Measurements from ENCODE around the gene DGLUCY. TPM values are rescaled to one million over a fixed set of nuclear protein-coding genes. Genes with fewer than 3 reads are reported as not detected.
"Not testable (repeated sequence)": the region's sequence is repeated elsewhere in the genome, so short reads cannot be mapped to it uniquely, and the experiment has no call there.

DGLUCY gene
- total RNA-seq, 1 donor from 2014 or later = 20.1 TPM

DNA sequence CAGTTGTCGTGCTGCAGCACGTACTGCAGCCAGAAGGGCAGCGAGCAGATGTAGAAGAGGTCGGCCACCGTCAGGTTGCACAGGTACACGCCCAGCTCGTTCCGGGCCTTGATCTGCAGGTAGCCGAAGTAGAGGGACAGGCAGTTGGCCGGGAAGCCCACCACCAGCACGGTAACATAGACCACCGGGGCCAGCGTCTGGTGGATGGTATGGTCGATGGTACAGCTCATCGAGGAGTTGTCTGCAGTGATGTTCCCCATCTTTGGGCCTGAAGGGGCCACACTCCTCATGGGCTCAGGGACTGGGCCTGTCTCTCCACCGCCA is 120.9 kb downstream of the DGLUCY start:
- no peak for DNase-seq

DNA sequence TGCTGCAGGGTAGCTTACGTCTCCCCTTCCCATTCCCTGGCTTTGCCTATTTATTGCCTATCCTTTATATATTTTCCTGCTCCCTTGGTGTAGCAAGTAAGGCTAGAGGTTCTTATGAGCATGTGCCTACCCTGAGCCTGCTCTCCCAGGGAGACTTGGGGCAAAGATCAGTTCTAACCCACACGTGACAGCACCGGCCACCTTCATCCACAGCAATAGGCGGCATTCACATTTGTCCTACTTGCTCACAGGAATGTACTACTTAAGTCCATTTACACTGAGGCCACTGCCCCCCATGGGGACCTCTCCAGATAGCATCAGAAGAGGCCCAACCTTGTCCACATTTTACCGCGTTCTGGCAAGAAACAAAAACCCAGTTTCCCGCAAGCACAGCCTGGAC is 122.0 kb downstream of the DGLUCY start:
- DNase-seq = no peak

DNA sequence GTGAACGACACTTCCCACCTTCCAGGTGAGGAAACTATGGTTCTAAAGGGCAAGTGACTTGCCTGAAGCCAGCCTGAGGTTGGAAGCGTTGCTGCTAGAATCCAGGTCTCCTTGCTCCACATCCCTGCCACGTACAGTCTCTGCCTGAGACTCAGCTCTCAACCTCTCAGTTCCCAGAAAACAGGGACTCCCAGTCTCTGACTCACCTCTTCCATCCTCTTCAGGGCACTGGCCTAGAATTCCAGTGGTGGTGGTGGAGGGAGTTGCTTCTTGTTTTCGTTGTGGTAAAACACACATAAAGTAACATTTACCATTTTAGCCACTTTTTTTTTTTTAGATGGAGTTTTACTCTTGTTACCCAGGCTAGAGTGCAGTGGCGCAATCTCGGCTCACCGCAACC is 123.3 kb downstream of the DGLUCY start:
- DNase-seq = no peak

DNA sequence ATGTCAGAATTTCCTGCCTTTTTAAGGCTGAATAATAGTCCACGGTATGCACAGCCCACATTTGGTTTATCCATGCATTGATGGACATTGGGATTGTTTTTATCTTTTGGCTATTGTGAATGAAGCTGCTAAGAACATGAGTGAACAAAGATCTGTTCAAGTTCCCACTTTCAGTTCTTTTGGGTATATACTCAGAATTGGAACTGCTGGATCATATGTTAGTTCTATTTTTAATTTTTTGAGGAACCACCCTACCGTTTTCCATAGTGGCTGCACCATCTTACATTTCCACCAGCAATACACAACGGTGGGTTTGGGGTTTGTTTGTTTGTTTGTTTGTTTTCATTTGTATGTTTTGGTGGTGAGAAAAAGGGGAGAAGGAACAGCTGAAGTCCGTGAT is 124.2 kb downstream of the DGLUCY start:
- DNase-seq = no peak

DNA sequence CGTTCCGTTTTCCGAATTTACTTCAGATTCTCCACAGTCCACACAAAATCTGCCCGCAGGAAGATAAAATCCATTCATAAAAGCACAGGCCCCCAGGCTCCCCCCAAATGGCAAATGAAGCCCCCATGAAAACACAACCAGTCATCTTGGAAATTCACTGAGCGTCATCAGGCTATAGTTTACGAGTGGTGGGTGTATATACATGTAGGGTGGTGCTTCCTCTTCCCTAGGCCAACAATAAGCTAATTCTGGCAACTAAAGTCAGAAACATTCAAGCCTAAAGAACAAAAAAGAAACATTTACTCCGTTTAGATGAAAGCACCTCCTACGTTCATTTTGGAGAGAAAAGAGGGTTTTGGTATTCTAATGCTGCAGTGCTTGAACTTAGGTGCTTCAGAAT is 124.8 kb downstream of the DGLUCY start:
- DNase-seq = no peak

DNA sequence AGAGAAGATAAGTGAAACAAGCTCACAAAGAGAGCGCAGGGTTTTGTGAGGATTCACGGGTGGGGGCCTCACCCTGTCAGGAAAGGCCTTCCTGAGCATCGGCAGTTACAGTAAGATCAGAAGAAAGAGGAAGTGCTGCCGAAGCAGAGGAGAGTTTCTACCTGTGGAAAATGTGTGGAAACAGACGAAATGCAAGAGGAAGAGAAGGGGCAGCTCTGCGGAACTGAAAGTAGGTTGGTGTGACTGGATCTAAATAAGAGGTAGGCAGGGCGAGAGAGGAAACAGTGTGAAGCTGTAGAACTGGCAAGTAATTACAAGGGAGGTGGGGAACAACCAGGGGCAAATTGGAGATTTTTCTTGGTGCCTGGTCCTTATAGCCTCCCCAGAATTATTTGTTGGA is 128.0 kb downstream of the DGLUCY start:
- no peak for DNase-seq

DNA sequence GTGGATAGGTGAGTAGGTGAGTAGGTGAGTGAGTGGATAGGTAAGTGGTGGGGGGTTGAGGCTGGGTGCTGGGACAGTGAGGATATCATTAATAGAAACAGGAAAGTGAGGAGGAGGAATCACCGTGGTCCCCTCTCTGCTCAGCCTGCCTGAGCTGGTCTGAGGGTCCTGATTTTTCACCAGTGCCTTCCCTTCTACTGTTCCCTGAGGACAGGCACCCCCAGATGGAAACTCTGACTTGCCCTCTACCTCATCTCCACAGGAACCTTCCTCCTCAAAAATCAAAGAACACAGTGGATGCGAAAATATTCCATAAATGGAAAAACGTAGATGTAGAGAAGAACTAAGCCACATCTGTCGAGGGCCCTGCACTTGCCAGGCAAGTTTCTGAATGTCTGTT is 128.8 kb downstream of the DGLUCY start:
- DNase-seq = no peak

DNA sequence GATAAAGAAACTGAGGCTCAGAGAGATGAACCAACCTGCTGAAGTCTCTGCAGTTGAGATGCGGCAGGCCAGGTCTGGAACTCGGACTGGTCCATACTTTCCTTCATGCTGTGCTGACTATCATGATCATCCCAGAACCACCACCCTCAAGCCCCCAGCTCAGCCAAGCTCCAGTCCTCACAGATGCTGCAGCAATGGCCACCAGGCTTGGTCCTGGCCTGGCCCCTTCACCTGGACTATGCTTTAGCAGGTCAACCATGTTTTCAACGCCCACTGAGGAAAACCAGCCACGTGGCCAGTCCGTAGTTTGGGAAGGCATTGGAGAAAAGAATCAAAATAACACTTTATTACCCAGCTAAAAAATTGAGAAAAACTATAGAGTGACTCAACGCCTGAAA is 129.2 kb downstream of the DGLUCY start:
- no peak for DNase-seq

DNA sequence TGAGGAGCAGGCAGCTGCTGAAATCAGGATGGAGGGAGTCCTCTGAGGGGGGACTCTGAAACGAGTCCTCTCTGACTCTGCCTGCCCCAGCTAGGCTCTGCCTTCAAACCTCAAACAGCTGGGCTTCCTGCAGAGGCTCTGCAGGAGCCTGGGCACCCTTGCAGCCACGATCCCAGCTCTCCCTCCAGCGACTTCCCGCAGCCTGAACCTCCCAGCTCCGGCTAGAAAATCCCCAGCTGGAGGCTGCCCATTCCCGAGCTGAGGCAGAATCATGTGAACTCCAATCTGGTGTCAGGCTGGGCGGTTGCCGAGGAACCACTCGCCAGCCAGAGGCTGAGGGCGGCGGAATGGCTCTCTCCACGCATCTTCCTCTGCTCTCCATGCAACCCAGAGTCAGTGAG is 130.6 kb downstream of the DGLUCY start, which contains the start of gene GPR68:
Gene GPR68 (minus strand): TSS at position 204 of the 401 bp plus-strand sequence. CDS start 9,654 bp downstream, outside the sequence.
- DNase-seq = peak; percentile 67

DNA sequence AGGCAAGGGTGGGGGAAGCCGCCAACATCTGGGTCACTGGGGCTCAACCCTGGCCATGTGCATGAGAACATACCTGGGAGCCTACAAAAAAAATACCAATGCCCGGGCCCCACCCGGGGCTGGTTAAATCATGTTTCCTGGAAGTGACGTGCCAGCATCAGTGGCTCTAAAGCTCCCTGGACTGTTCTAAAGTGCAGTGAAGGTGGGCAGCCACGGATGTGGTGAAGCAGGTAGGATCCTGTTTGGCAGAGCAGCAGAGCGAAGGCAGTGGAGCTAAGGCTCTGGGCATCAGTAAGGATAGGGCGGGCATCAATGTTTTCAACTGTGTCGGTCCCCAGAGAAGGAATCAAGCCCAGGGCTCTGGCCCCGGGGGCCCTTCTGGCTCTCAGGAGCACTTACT is 131.2 kb downstream of the DGLUCY start:
- no peak for DNase-seq

DNA sequence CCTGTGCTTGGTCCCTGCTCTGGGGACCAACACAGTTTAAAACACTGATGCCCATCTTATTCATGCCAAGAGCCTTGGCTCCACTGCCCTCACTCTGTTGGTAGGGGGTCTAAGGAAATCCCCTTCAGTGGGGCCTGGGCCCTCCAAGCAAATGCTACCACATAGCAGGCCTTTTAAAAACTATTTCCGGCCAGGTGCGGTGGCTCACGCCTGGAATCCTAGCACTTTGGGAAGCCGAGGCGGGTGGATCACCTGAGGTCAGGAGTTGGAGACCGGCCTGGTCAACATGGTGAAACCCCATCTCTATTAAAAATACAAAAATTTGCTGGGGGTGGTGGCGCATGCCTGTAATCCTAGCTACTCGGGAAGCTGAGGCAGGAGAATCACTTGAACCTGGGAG is 131.7 kb downstream of the DGLUCY start:
- DNase-seq = not testable (repeated sequence)

DNA sequence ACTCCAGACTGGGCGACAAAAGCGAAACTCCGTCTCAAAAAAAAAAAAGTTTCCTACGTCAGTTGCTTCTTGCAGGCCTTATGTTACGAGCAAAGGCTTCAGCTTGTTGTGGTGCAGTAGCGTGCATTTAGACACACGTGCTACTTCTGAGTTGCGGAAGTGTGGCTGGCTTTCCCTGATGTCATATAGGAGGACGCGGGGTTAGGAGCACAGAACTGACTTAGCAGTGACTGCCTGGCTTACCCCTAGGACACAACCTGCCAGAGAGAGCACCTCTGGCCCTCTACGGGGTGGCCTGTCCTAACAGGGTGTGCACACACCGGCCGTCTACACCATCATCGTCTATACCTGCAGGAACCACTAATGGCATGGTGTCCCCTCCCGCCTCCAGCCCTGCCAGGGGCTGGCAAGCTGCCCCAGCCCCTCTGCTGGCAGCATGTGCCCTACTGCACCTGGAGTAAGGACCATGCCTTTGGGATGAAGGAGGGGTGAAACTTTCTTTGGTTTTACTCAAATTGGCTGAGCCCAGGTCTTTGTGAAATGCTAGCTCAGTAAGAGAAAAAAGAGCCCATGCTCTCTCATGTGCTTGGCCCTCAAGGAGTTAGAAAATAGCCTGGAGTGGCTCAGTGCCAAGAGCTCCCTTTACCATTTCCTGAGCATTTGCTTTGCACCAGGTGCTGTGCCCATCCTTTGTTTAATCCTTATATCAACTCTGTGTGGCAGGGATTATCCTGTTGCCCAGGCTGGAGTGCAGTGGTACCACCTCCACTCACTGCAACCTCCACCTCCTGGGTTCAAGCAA is 132.4 kb downstream of the DGLUCY start:
- no peak for DNase-seq

DNA sequence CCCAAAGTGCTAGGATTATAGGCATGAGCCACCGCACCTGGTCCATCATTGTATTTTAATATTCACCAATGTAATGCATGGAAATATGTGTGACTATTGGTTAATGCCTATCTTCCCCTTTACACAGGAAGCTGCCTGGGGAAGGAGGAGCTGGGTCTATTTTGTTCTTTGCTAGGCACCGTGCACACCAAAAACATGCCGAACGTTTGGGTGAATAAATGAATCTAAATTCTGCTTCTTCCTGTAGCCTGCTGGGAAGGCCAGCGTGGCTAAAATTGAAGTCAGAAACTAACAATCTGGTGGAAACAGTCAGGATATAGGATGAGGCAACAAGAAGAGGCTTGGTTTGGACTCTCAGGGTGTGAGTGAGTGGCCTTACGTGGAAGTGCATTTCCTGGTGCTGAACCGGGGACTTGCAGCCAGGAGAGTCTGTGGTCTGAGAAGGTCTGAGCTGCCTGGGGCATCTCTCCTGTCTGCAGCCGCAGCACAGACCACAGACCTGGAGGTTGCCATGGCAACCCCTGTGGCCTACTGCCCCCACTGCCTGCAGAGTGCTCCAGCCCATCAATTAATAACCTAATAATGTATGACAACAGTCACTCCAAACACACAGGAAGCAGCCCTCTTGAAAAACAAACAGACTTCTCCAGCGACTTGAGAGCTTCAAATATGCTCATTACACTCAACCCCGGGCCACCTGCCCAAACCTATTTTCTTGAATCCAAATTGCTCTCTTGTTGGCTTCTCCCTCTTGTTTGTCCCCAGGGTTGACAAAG is 136.2 kb downstream of the DGLUCY start:
- DNase-seq = no peak

DNA sequence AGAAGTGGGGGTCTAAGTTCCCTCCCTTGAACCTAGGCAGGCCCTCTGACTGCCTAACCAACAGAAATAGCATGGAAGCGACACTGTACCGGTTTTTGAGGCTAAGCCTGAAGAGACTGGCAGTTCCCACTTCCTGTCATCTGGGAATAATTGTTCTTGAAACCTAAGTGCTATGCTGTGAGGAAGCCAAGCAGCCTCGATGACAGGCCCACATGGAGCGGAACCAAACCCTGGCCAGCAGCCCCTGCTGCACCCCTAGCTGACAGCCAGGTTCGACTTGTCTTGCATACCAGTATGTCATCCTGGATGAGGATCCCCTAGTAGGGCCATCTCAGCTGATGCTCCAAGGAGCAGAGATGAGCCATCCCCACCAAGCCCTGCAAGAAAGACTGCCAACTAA is 137.0 kb downstream of the DGLUCY start:
- DNase-seq = no peak

DNA sequence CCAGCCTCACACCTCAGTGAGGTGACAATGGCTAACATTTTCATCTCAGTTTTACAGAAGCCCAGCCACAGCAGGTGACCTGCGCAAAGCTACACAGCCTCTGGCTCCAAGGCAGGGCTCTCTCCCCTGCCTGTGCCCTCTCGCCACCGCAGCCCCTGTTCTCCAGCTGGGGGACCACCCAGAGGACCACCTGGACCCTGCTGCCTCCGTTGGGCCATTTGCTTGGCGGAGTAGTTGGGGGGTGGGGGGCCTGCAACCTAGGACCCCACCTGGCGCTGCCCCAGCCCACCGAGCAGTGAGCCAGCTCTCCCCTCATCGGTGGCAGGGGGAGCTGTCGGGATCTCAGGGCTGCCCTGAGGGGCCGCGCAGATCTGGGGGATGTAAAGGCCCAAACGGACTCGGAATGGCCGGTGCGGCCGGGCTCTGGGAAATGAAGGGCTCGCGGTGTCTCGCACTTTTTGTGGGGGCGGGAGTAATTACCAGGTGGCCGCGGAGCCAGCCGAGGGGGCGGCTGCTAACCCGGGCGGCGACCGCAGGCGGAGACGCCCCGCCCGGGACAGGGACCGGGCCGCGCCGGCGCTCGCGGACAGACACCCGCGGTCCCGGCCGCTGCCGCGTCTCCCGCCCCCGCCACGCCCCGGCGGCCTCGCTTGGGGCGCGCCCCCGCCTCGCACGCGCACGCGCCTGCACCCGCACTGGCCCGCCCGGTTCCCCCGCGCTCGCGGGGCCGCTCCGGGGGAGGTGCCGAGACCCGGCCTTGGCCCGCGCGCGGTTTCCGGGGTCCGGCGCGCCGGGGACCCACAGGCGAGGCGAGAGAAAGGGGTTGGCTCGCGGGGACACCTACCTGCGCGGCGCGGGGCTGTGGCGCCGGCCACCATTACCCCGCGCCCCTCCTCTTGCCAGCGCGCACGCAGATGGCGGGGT is 139.3 kb downstream of the DGLUCY start:
- DNase-seq = no peak

DNA sequence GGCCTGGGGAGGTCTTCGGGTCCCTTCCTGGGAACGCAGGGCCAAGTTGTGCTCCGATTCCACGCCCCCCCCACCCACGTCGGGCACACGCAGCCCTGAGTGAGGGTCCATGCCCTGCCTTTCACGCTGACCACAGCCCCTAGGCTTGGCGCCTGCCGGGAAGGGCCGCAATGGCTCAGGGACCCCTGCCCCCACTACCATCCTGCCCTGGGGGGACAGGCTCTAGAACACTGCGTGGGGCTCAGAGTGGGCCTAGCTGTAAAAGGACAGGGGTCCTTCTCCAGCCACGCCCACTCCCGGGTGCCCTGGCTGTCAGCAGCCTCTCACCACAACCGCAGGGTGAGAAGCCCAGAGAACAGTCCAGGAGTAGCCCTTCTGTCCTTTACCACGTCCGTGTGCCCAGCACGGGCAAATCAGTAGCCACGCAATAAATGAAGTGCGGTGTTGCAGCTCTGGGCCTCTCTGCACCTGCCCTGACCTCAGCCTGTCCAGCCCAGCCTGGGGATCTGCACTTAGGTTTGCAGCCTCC is 140.0 kb downstream of the DGLUCY start:
- no peak for DNase-seq

DNA sequence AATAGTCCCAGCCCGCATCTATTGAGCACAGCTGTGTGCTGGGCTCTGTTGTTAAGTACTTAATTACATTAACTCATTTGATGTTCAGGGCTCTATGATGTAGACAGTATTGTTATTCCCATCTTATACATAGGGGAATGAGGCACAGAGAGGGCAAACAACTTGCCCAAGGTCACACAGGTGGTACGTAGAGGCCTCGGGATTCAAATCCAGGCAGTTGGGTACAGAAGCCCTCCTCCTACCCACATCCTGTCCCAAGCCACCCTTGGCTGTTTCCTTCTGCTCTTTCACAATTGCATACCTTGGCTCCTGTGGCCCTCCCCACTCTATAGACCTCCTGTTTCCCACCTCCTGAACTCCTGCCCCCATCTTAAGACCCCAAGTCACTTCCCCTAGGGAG is 140.6 kb downstream of the DGLUCY start:
- no peak for DNase-seq

DNA sequence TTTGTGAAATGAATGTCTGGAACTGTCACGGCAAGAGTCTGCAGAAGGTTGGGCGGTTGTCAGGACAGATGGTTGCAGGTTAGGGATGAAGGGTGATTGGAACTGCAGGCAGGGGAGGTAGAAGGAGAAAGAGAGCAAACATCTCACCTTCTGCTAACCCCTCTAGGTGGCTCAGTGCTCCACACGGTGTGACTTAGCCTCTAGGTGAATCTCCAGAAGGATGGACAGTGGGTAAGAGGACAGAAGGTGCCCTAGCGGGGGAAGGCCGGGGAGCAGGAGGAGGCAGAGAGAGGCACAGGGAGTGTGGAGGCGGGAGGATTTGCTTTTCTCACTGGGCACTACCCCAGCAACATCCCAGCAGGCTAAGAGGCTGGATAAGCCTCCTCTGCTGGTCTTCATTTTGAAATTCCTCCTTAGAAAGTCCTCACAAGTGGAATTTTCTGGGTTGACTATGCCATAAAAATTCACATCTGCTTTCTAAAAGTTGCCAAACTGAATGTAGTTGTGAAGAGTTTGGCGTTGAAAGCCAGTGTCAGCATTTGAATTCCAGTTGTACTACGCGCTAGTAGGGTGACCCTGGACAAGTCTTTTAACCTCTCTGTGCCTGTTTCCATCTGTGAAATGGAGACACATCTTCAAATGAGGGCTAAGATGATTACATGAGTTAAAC is 141.3 kb downstream of the DGLUCY start:
- DNase-seq = no peak

DNA sequence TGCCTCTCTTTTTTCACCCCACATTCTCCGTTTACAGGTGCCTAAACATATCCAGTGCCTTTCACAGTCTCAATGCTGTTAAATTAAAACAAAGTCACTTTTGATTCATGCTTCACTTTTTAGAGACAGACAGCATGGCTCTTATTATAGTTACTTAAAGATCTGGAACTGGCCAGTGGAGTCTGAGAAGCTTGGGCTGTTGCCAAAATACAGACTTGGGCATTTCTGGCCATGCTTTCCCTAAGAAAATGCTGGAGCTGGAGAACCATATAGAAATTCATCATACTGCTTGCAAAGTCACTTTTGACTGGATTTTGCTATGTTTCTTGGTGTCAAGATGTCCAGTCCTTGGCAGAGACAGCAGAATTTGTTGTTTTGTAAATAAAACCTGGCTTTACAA is 142.8 kb downstream of the DGLUCY start:
- DNase-seq = no peak

DNA sequence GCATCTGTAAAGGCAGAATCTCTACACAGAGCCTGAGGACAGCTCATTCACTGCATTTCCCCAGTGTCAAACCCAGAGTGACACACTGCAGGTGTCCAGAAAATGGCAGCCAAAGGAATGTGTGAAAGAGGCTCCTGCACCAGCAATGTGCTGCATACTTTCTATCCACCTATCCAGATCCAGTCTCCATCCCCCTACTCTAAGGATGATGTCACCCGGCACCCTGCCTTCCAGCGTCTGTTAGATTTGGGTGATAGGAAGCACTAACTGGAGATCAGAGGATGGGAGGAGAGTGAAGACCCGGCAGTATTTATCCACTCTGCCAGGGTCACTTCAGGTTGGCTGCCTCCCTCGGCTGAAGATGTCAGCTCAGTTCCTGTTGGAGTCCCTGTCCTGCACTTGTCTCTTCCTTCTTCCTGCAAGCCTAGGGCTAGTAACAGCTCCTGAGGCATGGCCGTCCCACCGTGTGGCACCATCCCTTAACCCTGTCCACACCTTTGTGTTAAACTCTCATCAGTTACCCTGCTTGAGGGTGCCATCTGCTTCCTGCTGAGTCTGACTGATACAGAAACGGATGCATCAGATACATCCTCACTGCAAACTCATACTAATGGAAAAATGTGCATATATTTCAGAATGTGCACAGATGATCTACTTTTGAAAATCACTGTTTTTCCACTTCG is 143.6 kb downstream of the DGLUCY start:
- no peak for DNase-seq

DNA sequence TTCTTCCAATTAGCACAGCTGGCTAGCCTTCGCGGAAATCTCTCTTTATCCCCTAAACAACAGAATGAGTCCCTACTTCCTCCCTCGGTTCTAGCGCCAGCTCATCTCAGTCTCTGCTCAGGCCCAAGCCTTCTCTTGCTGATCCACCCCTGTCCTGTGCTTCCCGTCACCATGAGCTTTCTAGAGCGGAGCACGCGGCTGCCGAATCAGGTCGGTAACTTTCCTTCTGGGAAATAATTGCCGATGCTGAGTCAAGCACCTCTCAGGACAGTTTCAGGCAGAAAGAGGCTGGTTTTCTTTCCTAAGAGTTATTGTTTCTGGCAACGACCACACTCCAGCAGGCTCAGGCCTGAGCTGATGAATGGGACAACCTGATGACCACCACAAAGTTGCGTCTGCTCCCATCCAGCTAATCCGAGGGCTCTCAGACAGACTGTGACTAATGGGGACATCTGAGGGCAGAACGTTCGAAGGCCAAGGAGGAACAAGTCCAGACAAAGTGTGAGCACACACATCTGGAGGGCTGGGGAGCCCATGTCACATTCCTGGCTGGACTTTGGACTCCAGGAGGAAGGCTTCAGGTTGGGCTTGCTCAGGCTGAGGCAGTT is 144.2 kb downstream of the DGLUCY start:
- DNase-seq = no peak

Data from occipital lobe (tissue), 2 donors.